Panc1 (cell line): ENCODE measurements around the gene KCNQ1. TPM values are rescaled to one million over a fixed set of nuclear protein-coding genes. Genes with fewer than 3 reads are reported as not detected.
A peak's percentile ranks its signal among the peaks of the same experiment; 100 is the strongest.

Experiments
- ATAC-seq: fragments of 200-7000 bp; cut with Tn5 transposase; 2 replicates; pipeline ENCODE4 v1.9.1; 2020; ENCODE audit warnings: mild to moderate bottlenecking, moderate library complexity
- BruUV-seq: library from RNA; stranded (reverse); fragments of 400-500 nt; replicated peaks from 2 replicates; lab custom pipeline; 2021; lab: Mats Ljungman, UMichigan
- CTCF ChIA-PET: fragments of 300-600 bp; sonication (Branson Sonifier 250); formaldehyde crosslinking; loops from one replicate; lab custom pipeline; 2022; ENCODE audit warnings: antibody characterized with exemption; lab: Charles Lee
- POLR2A ChIA-PET: fragments of 300-600 bp; sonication (Branson Sonifier 250); formaldehyde crosslinking; loops from one replicate; lab custom pipeline; 2022; ENCODE audit warnings: antibody characterized with exemption; lab: Charles Lee
- DNase-seq: peaks from one replicate; pipeline ENCODE4 v3.0.0-alpha.2; 2010; ENCODE audit warnings: low read depth, low spot score
- H3K27ac ChIP-seq: 2 replicates; pipeline ENCODE4 v1.5.1; 2011; ENCODE audit warnings: mild to moderate bottlenecking, low read length, inconsistent platforms
- H3K27me3 ChIP-seq: fragments of 200-500 bp; sonication (Bioruptor generic); 2 replicates; pipeline ENCODE4 v1.6.0; 2014; ENCODE audit warnings: low read length, inconsistent platforms; ENCODE audit not compliant: control insufficient read depth, insufficient read depth
- H3K36me3 ChIP-seq: fragments of 200-500 bp; sonication (Bioruptor generic); 2 replicates; pipeline ENCODE4 v1.5.1; 2014; ENCODE audit warnings: inconsistent platforms, mild to moderate bottlenecking, low read length, moderate library complexity; ENCODE audit not compliant: control insufficient read depth, insufficient read depth
- H3K4me1 ChIP-seq: 2 replicates; pipeline ENCODE4 v1.5.1; 2011; ENCODE audit warnings: inconsistent platforms, mild to moderate bottlenecking, low read length, moderate library complexity; ENCODE audit not compliant: control insufficient read depth, insufficient read depth
- H3K4me3 ChIP-seq, 2 experiments: 2 replicates each; pipeline ENCODE4 v1.5.1; 2011 to 2012; ENCODE audit warnings: low read depth in 2 of 2, low read length in 2 of 2, mild to moderate bottlenecking in 2 of 2, inconsistent platforms in 1 of 2, moderate library complexity in 1 of 2
- H3K9me3 ChIP-seq: fragments of 200-500 bp; sonication (Bioruptor generic); 2 replicates; pipeline ENCODE4 v1.5.1; 2014; ENCODE audit warnings: low read depth, mild to moderate bottlenecking, inconsistent platforms, low read length, moderate library complexity; ENCODE audit not compliant: control insufficient read depth, insufficient read depth
- POLR2AphosphoS5 ChIP-seq: IDR thresholded peaks from 2 replicates; pipeline ENCODE4 v1.6.1; 2012; ENCODE audit warnings: mild to moderate bottlenecking, low read depth, low read length, moderate library complexity
- SIN3A ChIP-seq: IDR thresholded peaks from 2 replicates; pipeline ENCODE4 v1.6.1; 2012; ENCODE audit warnings: low read depth, mild to moderate bottlenecking, low read length, moderate library complexity, borderline replicate concordance; ENCODE audit not compliant: insufficient read depth
- TCF7L2 ChIP-seq: IDR thresholded peaks from 2 replicates; pipeline ENCODE4 v1.6.1; 2011; ENCODE audit warnings: mild to moderate bottlenecking, low read depth, low read length, inconsistent platforms
- in situ Hi-C: cut with HindIII; loops from 2 replicates; pipeline ENCODE4 v1.10.0; 2016; ENCODE audit warnings: low sequenced_read_pairs, low pct_unique_long_range_greater_than_20kb
- intact Hi-C: fragments of 100-400 bp; cut with micrococcal nuclease; formaldehyde crosslinking; loops from one replicate; pipeline ENCODE4 v1.10.0; 2022; ENCODE audit not compliant: unreplicated experiment
- total RNA-seq: library from RNA; stranded (reverse); gene quantifications from one replicate; pipeline ENCODE4 v1.2.1, GENCODE V29; 2021; ENCODE audit not compliant: unreplicated experiment
- TF ChIP-seq, protein P1 (sequence below), 2 experiments: IDR thresholded peaks; 2 replicates each; pipeline ENCODE4 v1.6.1; 2011 to 2012; ENCODE audit warnings: low read depth in 2 of 2, control low read depth in 1 of 2, low read length in 1 of 2, mild to moderate bottlenecking in 1 of 2, moderate library complexity in 1 of 2; ENCODE audit not compliant: insufficient read depth in 1 of 2
- TF ChIP-seq, protein P2 (sequence below): fragments of 450-650 bp; IDR thresholded peaks from 2 replicates; pipeline ENCODE4 v1.5.1; 2017; ENCODE audit warnings: mild to moderate bottlenecking

KCNQ1 gene
- total RNA-seq, 1 experiment from 2014 or later: 1.0 TPM

DNA sequence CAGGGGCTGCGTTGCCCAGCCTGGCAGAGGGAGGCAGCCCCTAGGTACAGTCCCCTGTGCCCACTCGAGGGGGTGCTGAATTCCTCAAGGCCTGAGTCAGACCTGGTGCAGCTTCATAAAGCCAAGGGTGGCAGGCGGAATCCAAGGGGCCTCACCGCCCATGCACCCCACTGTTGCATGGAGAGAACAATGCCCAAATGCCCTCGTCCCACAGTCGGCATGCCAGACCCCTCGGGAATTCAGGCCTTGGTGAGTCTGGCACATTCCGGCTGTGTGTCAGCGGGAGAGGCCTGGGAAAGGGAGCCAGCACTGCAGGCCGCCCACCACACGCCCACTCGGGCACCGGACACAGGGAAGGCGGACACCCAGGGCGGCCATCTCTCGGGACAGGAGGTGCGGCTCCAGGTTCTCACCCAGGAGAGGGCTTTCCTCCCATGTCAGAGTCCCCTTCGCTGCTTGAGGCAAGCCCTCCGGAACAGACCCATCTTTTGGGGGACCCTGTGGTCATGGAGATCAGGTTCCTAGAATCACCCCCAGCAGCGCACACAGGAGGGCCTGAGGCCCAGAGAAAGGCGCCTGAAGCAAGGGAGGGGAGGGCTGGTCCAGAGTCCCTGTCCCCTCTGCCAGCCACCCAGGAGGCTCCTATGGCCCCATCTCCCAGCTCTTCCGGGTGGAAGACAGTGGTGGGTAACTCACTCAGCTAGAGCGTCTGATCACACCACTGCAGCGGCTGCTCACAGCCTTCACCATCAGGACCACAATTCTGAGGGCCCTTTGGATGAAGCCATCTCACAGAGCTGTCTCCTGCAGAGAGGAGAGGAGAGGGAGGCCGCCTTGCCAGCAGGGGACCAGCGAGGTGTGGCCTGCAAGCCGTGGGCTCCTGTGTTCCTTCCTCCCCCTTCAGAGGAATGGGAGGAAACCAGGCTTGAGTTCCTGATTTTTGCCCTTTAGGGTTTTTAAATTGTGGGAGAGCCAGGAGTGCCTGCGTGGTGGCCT is 286.6 kb downstream of the KCNQ1 start:
- BruUV-seq: no TSS peak
- ATAC-seq (no peak), DNase-seq (no peak)
- no peak overlapping the region for H3K27ac ChIP-seq
- peaks cover 4% of the 10 kb centered on the region; the same call in 1 of the 2 replicates for H3K4me1 ChIP-seq
- in situ Hi-C loops: no loop called here
- CTCF ChIA-PET: no interaction called here
- no peaks in the 10 kb centered on the region for H3K27me3 ChIP-seq
- H3K9me3 ChIP-seq: no peaks in the 10 kb centered on the region
- H3K4me3 ChIP-seq: no peak overlapping the region
- POLR2A ChIA-PET: no interaction called here
- H3K36me3 ChIP-seq: no peaks in the 10 kb centered on the region
- TF ChIP-seq, protein P1, sequence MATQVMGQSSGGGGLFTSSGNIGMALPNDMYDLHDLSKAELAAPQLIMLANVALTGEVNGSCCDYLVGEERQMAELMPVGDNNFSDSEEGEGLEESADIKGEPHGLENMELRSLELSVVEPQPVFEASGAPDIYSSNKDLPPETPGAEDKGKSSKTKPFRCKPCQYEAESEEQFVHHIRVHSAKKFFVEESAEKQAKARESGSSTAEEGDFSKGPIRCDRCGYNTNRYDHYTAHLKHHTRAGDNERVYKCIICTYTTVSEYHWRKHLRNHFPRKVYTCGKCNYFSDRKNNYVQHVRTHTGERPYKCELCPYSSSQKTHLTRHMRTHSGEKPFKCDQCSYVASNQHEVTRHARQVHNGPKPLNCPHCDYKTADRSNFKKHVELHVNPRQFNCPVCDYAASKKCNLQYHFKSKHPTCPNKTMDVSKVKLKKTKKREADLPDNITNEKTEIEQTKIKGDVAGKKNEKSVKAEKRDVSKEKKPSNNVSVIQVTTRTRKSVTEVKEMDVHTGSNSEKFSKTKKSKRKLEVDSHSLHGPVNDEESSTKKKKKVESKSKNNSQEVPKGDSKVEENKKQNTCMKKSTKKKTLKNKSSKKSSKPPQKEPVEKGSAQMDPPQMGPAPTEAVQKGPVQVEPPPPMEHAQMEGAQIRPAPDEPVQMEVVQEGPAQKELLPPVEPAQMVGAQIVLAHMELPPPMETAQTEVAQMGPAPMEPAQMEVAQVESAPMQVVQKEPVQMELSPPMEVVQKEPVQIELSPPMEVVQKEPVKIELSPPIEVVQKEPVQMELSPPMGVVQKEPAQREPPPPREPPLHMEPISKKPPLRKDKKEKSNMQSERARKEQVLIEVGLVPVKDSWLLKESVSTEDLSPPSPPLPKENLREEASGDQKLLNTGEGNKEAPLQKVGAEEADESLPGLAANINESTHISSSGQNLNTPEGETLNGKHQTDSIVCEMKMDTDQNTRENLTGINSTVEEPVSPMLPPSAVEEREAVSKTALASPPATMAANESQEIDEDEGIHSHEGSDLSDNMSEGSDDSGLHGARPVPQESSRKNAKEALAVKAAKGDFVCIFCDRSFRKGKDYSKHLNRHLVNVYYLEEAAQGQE (IDR thresholded peaks at IDR 0.05; ENCODE audit: insufficient read depth in 1 of 2, low read depth in 2 of 2, low read length in 1 of 2): 0 out of 4 replicates have a peak, but pooled peaks of 1 of the 2 experiments have one; percentile 31
- TF ChIP-seq, protein P2, sequence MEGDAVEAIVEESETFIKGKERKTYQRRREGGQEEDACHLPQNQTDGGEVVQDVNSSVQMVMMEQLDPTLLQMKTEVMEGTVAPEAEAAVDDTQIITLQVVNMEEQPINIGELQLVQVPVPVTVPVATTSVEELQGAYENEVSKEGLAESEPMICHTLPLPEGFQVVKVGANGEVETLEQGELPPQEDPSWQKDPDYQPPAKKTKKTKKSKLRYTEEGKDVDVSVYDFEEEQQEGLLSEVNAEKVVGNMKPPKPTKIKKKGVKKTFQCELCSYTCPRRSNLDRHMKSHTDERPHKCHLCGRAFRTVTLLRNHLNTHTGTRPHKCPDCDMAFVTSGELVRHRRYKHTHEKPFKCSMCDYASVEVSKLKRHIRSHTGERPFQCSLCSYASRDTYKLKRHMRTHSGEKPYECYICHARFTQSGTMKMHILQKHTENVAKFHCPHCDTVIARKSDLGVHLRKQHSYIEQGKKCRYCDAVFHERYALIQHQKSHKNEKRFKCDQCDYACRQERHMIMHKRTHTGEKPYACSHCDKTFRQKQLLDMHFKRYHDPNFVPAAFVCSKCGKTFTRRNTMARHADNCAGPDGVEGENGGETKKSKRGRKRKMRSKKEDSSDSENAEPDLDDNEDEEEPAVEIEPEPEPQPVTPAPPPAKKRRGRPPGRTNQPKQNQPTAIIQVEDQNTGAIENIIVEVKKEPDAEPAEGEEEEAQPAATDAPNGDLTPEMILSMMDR: no peak
- intact Hi-C loops: no loop called here

GRCh38 chr11:2732261-2732939 is 287.6 kb downstream of the KCNQ1 start:
- TF ChIP-seq, protein P1 (IDR thresholded peaks at IDR 0.05; ENCODE audit: insufficient read depth in 1 of 2, low read depth in 2 of 2, low read length in 1 of 2): no peak
- TF ChIP-seq POLR2AphosphoS5 (no peak), SIN3A (no peak), TCF7L2 (no peak)
- TF ChIP-seq, protein P2: no peak
- POLR2A ChIA-PET: no interaction called here
- in situ Hi-C loops: no loop called here
- Histone ChIP-seq H3K27ac (no peak overlapping the region), H3K4me1 (peaks cover 4% of the 10 kb centered on the region; the same call in 1 of the 2 replicates), H3K36me3 (no peaks in the 10 kb centered on the region), H3K27me3 (no peaks in the 10 kb centered on the region), H3K9me3 (no peaks in the 10 kb centered on the region), H3K4me3 (no peak overlapping the region)
- ATAC-seq (no peak), DNase-seq (no peak)
- intact Hi-C loops: no loop called here
- CTCF ChIA-PET: no interaction called here
- BruUV-seq: no TSS peak
